HG03025 (cell line): ENCODE results near the gene CIAO2B.
"Not testable (repeated sequence)": the region's sequence is repeated elsewhere in the genome, so short reads cannot be mapped to it uniquely, and the experiment has no call there.

Experiments used
- ATAC-seq: cut with Tn5 transposase; IDR thresholded peaks from one replicate; pipeline ENCODE4 v1.9.1; 2021; ENCODE audit warnings: mild to moderate bottlenecking, moderate library complexity; ENCODE audit not compliant: unreplicated experiment, low FRiP score

Gene CIAO2B

GRCh38 chr16:66905633-66906539, 28.3 kb downstream of the CIAO2B start:
- no peak for ATAC-seq

- no peak for ATAC-seq
Measured at GRCh38 chr16:66904846-66905632, 29.2 kb downstream of the CIAO2B start.

- no peak for ATAC-seq
Measured at GRCh38 chr16:66904428-66904845, 29.8 kb downstream of the CIAO2B start.

GRCh38 chr16:66903544-66904427, 30.4 kb downstream of the CIAO2B start:
- ATAC-seq: no peak

GRCh38 chr16:66902648-66903543, 31.3 kb downstream of the CIAO2B start:
- ATAC-seq: no peak

GRCh38 chr16:66901626-66902025, 32.6 kb downstream of the CIAO2B start:
- no peak for ATAC-seq

GRCh38 chr16:66900721-66901441, 33.3 kb downstream of the CIAO2B start:
- ATAC-seq: no peak

- no peak for ATAC-seq
Measured at GRCh38 chr16:66899945-66900710, 34.1 kb downstream of the CIAO2B start.

GRCh38 chr16:66899310-66899944, 34.8 kb downstream of the CIAO2B start:
- ATAC-seq: no peak

GRCh38 chr16:66898933-66899309, 35.3 kb downstream of the CIAO2B start:
- no peak for ATAC-seq

- no peak for ATAC-seq
Measured at GRCh38 chr16:66898207-66898606, 36.0 kb downstream of the CIAO2B start.

- not testable (repeated sequence) for ATAC-seq
Measured at GRCh38 chr16:66896682-66897081, 37.5 kb downstream of the CIAO2B start.

GRCh38 chr16:66895999-66896398, 38.2 kb downstream of the CIAO2B start:
- ATAC-seq: no peak

- no peak for ATAC-seq
Measured at GRCh38 chr16:66895689-66895979, 38.6 kb downstream of the CIAO2B start.

- ATAC-seq: no peak
Measured at GRCh38 chr16:66894948-66895688, 39.1 kb downstream of the CIAO2B start.

GRCh38 chr16:66894055-66894454, 40.1 kb downstream of the CIAO2B start:
- ATAC-seq: no peak

GRCh38 chr16:66891797-66892196, 42.4 kb downstream of the CIAO2B start:
- no peak for ATAC-seq
